ENCODE results near the gene COL15A1. TPM values are rescaled to one million over a fixed set of nuclear protein-coding genes. Genes with fewer than 3 reads are reported as not detected.
A peak's percentile ranks its signal among the peaks of the same experiment; 100 is the strongest.

Gene COL15A1
- polyA plus RNA-seq, 4 donors = 0.22 to 12.5 (median 2.5) TPM

- WGBS, 3 donors = 70 to 79% (median 71%) methylated on average over 5 of the region's 5 CpGs
- no peaks in the 10 kb centered on the region for H3K4me1 ChIP-seq (ENCODE audit: control insufficient read depth in 3 of 3, insufficient read depth in 2 of 3, low read depth in 1 of 3, low read length in 2 of 3)
- FAIRE-seq = no peak
- H3K4me3 ChIP-seq (ENCODE audit: low read depth in 1 of 3, low read length in 3 of 3) = no peak overlapping the region
- H3K27me3 ChIP-seq (ENCODE audit: control insufficient read depth in 3 of 3, insufficient read depth in 3 of 3, low read length in 3 of 3) = no peaks in the 10 kb centered on the region
- peak overlapping the region in 1 of 3 donors; percentile 14 for H3K27ac ChIP-seq (ENCODE audit: low read depth in 1 of 3, low read length in 2 of 3)
- H3K9me3 ChIP-seq (ENCODE audit: control insufficient read depth in 2 of 2, insufficient read depth in 1 of 2, low read depth in 1 of 2, low read length in 1 of 2) = no peaks in the 10 kb centered on the region
- no peaks in the 10 kb centered on the region for H3K36me3 ChIP-seq (ENCODE audit: control insufficient read depth in 3 of 3, insufficient read depth in 2 of 3, low read depth in 1 of 3, low read length in 3 of 3)
- peak in 1 of 2 donors; percentile 33 for DNase-seq
Observed at GRCh38 chr9:99056886-99057664, 113.4 kb downstream of the COL15A1 start.

- FAIRE-seq (no peak), DNase-seq (peak; percentile 11 to 67)
- no peak overlapping the region for H3K4me3 ChIP-seq (ENCODE audit: low read depth in 1 of 3, low read length in 3 of 3)
- H3K27me3 ChIP-seq (ENCODE audit: control insufficient read depth in 3 of 3, insufficient read depth in 3 of 3, low read length in 3 of 3) = no peaks in the 10 kb centered on the region
- H3K27ac ChIP-seq (ENCODE audit: low read depth in 1 of 3, low read length in 2 of 3) = peak overlapping the region in 2 of 3 donors; percentile 19 to 35
- no peaks in the 10 kb centered on the region for H3K4me1 ChIP-seq (ENCODE audit: control insufficient read depth in 3 of 3, insufficient read depth in 2 of 3, low read depth in 1 of 3, low read length in 2 of 3)
- H3K9me3 ChIP-seq (ENCODE audit: control insufficient read depth in 2 of 2, insufficient read depth in 1 of 2, low read depth in 1 of 2, low read length in 1 of 2) = no peaks in the 10 kb centered on the region
- no peaks in the 10 kb centered on the region for H3K36me3 ChIP-seq (ENCODE audit: control insufficient read depth in 3 of 3, insufficient read depth in 2 of 3, low read depth in 1 of 3, low read length in 3 of 3)
- WGBS, 3 donors = 65 to 86% (median 69%) methylated on average over 7 of the region's 7 CpGs
Observed at GRCh38 chr9:99057665-99058625, 114.2 kb downstream of the COL15A1 start.

- Histone ChIP-seq H3K4me3 (ENCODE audit: low read depth in 1 of 3, low read length in 3 of 3) (no peak overlapping the region), H3K27ac (ENCODE audit: low read depth in 1 of 3, low read length in 2 of 3) (peak overlapping the region in 1 of 3 donors; percentile 76), H3K4me1 (ENCODE audit: control insufficient read depth in 3 of 3, insufficient read depth in 2 of 3, low read depth in 1 of 3, low read length in 2 of 3) (peaks cover 0 to 2% (median 0%) of the 10 kb centered on the region in 3 donors), H3K27me3 (ENCODE audit: control insufficient read depth in 3 of 3, insufficient read depth in 3 of 3, low read length in 3 of 3) (no peaks in the 10 kb centered on the region), H3K9me3 (ENCODE audit: control insufficient read depth in 2 of 2, insufficient read depth in 1 of 2, low read depth in 1 of 2, low read length in 1 of 2) (no peaks in the 10 kb centered on the region), H3K36me3 (ENCODE audit: control insufficient read depth in 3 of 3, insufficient read depth in 2 of 3, low read depth in 1 of 3, low read length in 3 of 3) (no peaks in the 10 kb centered on the region)
- 71 to 79% (median 74%) methylated on average over 8 of the region's 8 CpGs for WGBS, 3 donors
- FAIRE-seq (no peak), DNase-seq (peak in 1 of 2 donors; percentile 27)
Observed at GRCh38 chr9:99058964-99059921, 115.5 kb downstream of the COL15A1 start.

GRCh38 chr9:99060621-99061020 lies 116.9 kb downstream of the COL15A1 start:
- FAIRE-seq (no peak), DNase-seq (no peak)
- Histone ChIP-seq H3K4me3 (ENCODE audit: low read depth in 1 of 3, low read length in 3 of 3) (no peak overlapping the region), H3K9me3 (ENCODE audit: control insufficient read depth in 2 of 2, insufficient read depth in 1 of 2, low read depth in 1 of 2, low read length in 1 of 2) (no peaks in the 10 kb centered on the region), H3K36me3 (ENCODE audit: control insufficient read depth in 3 of 3, insufficient read depth in 2 of 3, low read depth in 1 of 3, low read length in 3 of 3) (no peaks in the 10 kb centered on the region), H3K27ac (ENCODE audit: low read depth in 1 of 3, low read length in 2 of 3) (no peak overlapping the region), H3K27me3 (ENCODE audit: control insufficient read depth in 3 of 3, insufficient read depth in 3 of 3, low read length in 3 of 3) (no peaks in the 10 kb centered on the region), H3K4me1 (ENCODE audit: control insufficient read depth in 3 of 3, insufficient read depth in 2 of 3, low read depth in 1 of 3, low read length in 2 of 3) (peaks cover 0 to 6% (median 0%) of the 10 kb centered on the region in 3 donors)
- 90 to 92% (median 92%) methylated on average over 2 of the region's 2 CpGs for WGBS, 3 donors

DNA sequence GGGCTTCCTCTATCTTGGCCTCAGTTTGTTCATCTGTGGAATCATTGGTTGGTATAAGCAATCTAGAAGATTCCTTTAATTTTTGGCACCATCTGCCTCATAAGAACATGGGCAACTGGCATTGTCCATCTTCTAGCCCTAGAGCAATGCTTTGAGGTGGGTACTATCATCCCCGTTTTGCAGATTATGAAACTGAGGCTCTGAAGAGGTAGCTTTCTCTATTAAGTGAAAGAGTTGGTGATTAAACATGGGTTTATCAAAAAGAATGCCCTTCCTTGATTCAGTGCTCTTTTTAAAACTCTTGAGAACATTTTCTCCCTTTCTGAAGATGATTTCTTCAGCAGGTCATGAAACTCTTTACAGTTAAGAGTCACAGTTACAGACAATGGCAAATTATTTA lies 118.8 kb downstream of the COL15A1 start:
- 93 to 97% (median 97%) methylated on average over 1 of the region's 1 CpG for WGBS, 3 donors
- Histone ChIP-seq H3K4me1 (ENCODE audit: control insufficient read depth in 3 of 3, insufficient read depth in 2 of 3, low read depth in 1 of 3, low read length in 2 of 3) (peaks cover 0 to 6% (median 0%) of the 10 kb centered on the region in 3 donors), H3K27me3 (ENCODE audit: control insufficient read depth in 3 of 3, insufficient read depth in 3 of 3, low read length in 3 of 3) (no peaks in the 10 kb centered on the region), H3K9me3 (ENCODE audit: control insufficient read depth in 2 of 2, insufficient read depth in 1 of 2, low read depth in 1 of 2, low read length in 1 of 2) (no peaks in the 10 kb centered on the region), H3K27ac (ENCODE audit: low read depth in 1 of 3, low read length in 2 of 3) (no peak overlapping the region), H3K36me3 (ENCODE audit: control insufficient read depth in 3 of 3, insufficient read depth in 2 of 3, low read depth in 1 of 3, low read length in 3 of 3) (no peaks in the 10 kb centered on the region), H3K4me3 (ENCODE audit: low read depth in 1 of 3, low read length in 3 of 3) (no peak overlapping the region)
- FAIRE-seq = no peak
- DNase-seq = no peak

- Histone ChIP-seq H3K36me3 (ENCODE audit: control insufficient read depth in 3 of 3, insufficient read depth in 2 of 3, low read depth in 1 of 3, low read length in 3 of 3) (no peaks in the 10 kb centered on the region), H3K27ac (ENCODE audit: low read depth in 1 of 3, low read length in 2 of 3) (no peak overlapping the region), H3K27me3 (ENCODE audit: control insufficient read depth in 3 of 3, insufficient read depth in 3 of 3, low read length in 3 of 3) (no peaks in the 10 kb centered on the region), H3K4me1 (ENCODE audit: control insufficient read depth in 3 of 3, insufficient read depth in 2 of 3, low read depth in 1 of 3, low read length in 2 of 3) (peaks cover 0 to 6% (median 0%) of the 10 kb centered on the region in 3 donors), H3K4me3 (ENCODE audit: low read depth in 1 of 3, low read length in 3 of 3) (no peak overlapping the region), H3K9me3 (ENCODE audit: control insufficient read depth in 2 of 2, insufficient read depth in 1 of 2, low read depth in 1 of 2, low read length in 1 of 2) (no peaks in the 10 kb centered on the region)
- FAIRE-seq = no peak
- 23 to 74% (median 73%) methylated on average over 1 of the region's 1 CpG for WGBS, 3 donors
- DNase-seq = peak; percentile 44 to 60
Observed at GRCh38 chr9:99063522-99063921, 119.8 kb downstream of the COL15A1 start.

DNA sequence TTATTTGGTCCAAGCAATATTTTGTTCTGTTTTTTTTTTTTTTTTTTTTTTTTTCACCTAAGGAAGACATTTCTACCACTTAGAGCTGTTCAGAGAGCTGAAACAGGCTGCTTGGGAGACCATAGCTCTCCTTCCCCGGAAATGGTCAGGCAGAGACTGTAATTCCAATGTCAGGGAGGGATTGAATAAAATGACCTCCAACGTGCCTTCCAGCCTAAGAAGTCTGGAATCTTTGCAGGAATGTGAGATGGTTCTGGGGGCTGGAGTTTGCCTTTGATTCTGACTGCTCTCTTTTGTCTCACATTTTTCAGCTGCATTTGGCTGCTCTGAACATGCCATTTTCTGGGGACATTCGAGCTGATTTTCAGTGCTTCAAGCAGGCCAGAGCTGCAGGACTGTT lies 122.9 kb downstream of the COL15A1 start:
- no peaks in the 10 kb centered on the region for H3K27me3 ChIP-seq (ENCODE audit: control insufficient read depth in 3 of 3, insufficient read depth in 3 of 3, low read length in 3 of 3)
- H3K4me1 ChIP-seq (ENCODE audit: control insufficient read depth in 3 of 3, insufficient read depth in 2 of 3, low read depth in 1 of 3, low read length in 2 of 3) = peaks cover 0 to 8% (median 0%) of the 10 kb centered on the region in 3 donors
- WGBS, 3 donors = 78 to 83% (median 78%) methylated on average over 3 of the region's 3 CpGs
- no peaks in the 10 kb centered on the region for H3K36me3 ChIP-seq (ENCODE audit: control insufficient read depth in 3 of 3, insufficient read depth in 2 of 3, low read depth in 1 of 3, low read length in 3 of 3)
- no peaks in the 10 kb centered on the region for H3K9me3 ChIP-seq (ENCODE audit: control insufficient read depth in 2 of 2, insufficient read depth in 1 of 2, low read depth in 1 of 2, low read length in 1 of 2)
- H3K4me3 ChIP-seq (ENCODE audit: low read depth in 1 of 3, low read length in 3 of 3) = no peak overlapping the region
- no peak overlapping the region for H3K27ac ChIP-seq (ENCODE audit: low read depth in 1 of 3, low read length in 2 of 3)
- FAIRE-seq (no peak), DNase-seq (no peak)

All from small intestine (tissue), 7 donors.